ENCODE results near the gene AGPS. TPM values are rescaled to one million over a fixed set of nuclear protein-coding genes. Genes with fewer than 3 reads are reported as not detected.

Gene AGPS
- total RNA-seq, 4 donors from 2014 or later = 32.4 to 56.8 (median 38.5) TPM

DNA sequence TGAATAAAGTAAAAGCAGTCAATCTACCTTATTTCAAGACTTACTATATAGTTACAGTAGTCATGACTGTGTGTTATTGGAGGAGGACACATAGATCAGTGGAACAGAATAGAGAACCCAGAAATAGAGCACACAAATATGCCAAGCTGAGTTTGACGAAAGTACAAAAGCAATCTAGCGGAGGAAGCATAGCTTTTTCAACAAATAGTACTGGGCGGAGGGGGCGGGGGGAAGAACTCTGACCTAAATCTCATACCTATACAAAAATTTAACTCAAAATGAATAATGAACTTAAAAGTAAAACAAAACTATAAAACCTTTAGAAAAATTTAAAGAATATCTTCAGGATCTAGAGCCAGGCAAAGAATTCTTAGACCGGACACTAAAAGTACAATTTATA is 139.1 kb downstream of the AGPS start:
- TF ChIP-seq, protein P1, sequence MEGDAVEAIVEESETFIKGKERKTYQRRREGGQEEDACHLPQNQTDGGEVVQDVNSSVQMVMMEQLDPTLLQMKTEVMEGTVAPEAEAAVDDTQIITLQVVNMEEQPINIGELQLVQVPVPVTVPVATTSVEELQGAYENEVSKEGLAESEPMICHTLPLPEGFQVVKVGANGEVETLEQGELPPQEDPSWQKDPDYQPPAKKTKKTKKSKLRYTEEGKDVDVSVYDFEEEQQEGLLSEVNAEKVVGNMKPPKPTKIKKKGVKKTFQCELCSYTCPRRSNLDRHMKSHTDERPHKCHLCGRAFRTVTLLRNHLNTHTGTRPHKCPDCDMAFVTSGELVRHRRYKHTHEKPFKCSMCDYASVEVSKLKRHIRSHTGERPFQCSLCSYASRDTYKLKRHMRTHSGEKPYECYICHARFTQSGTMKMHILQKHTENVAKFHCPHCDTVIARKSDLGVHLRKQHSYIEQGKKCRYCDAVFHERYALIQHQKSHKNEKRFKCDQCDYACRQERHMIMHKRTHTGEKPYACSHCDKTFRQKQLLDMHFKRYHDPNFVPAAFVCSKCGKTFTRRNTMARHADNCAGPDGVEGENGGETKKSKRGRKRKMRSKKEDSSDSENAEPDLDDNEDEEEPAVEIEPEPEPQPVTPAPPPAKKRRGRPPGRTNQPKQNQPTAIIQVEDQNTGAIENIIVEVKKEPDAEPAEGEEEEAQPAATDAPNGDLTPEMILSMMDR (IDR thresholded peaks at IDR 0.05; ENCODE audit: low read depth) = no peak

DNA sequence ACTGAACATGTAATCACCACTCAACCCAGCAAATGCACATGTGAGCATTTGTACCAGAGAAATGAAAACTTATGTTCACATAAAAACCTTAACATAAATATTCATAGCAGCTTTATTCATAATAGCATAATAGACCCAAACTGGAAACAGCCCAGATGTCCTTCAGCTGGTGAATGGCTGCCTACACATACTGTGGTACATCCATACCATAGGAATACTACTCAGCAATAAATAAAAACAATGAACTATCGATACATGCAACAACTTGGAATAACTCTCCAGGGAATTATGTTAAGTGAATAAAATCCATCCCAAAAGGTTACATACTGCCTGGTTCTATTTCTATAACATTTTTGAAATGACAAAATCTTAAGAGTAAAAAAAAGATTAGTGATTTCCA is 140.0 kb downstream of the AGPS start:
- TF ChIP-seq, protein P1 (IDR thresholded peaks at IDR 0.05; ENCODE audit: low read depth) = no peak

DNA sequence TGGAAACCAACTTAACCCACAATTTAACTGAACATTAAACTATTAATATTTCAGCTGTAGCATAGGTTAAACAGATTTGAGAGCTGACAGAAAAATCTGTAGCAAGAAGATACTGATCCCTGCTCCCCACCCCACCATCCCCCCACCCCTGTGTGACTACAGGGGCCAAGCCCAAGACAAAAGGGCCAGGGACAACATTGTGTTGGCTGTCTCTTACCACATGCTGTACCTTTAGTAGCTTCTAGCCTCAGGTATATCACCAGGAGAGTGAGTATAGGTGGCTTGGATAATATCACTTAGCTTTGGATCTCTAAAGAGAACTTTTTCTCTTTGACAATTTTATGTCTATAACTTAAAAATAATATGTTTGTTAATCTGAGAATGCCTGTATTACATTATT is 140.7 kb downstream of the AGPS start:
- TF ChIP-seq, protein P1 (IDR thresholded peaks at IDR 0.05; ENCODE audit: low read depth) = no peak

DNA sequence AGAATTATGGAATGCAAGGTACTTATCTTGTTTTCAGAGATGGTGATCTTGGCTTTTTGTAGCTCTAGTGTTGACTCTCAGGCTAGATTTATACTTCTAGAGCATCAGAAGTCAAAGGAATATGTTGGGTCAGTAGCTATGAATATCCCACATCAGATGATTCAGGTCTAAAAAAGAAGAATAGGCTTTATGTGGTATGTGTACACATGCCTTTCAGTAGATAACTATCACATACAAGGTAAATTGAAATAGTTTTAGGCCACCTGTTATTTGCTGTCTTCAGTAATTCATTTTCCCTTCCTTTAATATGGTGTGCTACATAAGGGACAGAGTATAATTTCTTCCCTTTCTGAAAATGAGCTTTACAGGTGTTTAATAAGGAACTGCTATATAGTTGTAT is 142.4 kb downstream of the AGPS start:
- TF ChIP-seq, protein P1 (IDR thresholded peaks at IDR 0.05; ENCODE audit: low read depth) = no peak

DNA sequence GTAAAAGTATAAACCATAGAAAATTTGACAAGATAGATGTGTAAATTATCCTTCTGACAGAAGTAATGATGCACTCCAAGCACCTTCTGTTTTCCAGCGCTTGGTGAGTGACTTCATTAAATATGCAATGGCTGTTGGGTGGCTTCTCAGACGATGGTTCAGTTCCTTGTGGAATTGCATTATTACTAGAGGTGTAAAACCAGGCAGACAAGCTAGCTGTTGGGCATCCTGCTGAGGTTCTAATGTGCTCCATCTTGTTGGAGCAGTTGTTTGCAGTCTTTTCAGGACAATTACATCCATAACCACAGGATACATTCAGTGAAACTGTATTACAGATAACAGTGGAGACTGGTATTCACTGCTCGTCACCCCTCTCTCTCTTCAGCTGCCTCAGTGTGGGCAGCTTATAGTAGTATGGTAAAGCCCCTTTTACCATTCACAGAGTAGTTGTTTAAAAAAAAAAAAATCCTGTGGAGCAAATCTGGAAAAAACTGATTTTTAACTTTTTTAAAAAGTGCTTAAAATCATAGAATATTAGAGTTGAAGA is 143.5 kb downstream of the AGPS start:
- TF ChIP-seq, protein P1 (IDR thresholded peaks at IDR 0.05; ENCODE audit: low read depth) = no peak

DNA sequence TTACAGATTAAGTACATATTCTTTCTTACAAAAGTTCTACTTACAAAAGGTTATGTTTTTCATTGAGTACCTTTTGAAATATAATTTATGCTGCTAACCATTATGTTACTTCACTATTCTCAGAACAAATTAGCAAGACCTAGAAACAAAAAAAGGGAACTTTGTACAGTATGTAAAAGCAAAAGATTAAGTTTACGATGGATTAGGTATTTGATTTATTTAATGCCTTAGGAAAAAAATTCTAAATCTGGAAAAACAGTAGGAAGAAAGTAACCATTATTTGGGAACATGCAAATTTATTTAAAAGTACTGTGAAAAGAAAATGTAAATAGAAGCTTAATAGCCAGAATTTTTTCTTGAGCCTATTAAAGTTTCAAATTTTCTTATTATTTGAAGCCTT is 144.6 kb downstream of the AGPS start:
- TF ChIP-seq, protein P1 (IDR thresholded peaks at IDR 0.05; ENCODE audit: low read depth) = no peak

DNA sequence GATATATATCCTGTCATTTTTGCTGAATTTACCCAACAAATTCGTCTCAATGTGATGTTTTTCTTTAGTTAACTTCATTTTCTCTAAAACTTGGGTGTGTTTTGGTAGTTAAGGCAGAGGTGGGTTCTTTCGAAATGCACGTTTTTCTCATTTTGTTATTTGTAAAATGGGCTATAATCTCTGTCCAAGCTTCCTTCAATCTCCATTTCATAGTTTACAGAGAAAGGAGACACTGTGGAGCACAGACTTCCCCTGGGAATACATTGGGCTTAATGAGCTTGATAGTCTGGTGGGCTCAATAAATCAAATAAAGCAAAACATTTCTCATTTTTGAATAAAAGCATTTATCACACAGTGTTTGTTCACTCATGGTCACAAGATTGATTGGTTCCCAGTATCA is 145.1 kb downstream of the AGPS start:
- TF ChIP-seq, protein P1 (IDR thresholded peaks at IDR 0.05; ENCODE audit: low read depth) = no peak

Measured in subcutaneous adipose tissue (tissue), 4 donors.